Effector memory CD8-positive, alpha-beta T cell (primary cell): ENCODE results near the gene NFYC.

Experiments used
- ATAC-seq: fragments of 150-1000 bp; cut with Tn5 transposase; replicated peaks from 2 replicates; pipeline ENCODE4 v1.10.0; 2021; ENCODE audit warnings: mild to moderate bottlenecking, moderate library complexity
- DNase-seq, 3 experiments: peaks; one replicate each; pipeline ENCODE4 v3.0.0; 2021
- H3K27ac Mint-ChIP-seq, 2 donors: one replicate each; pipeline ENCODE4 v1.8.0; 2022; ENCODE audit warnings: mild to moderate bottlenecking in 2 of 2, mixed read lengths in 2 of 2, moderate library complexity in 2 of 2
- H3K27me3 Mint-ChIP-seq, 2 donors: one replicate each; pipeline ENCODE4 v1.8.0; 2022; ENCODE audit warnings: mixed read lengths in 2 of 2
- H3K36me3 Mint-ChIP-seq: one replicate; pipeline ENCODE4 v1.8.0; 2022; ENCODE audit warnings: mild to moderate bottlenecking, moderate library complexity, mixed read lengths; ENCODE audit not compliant: insufficient read depth
- H3K4me1 Mint-ChIP-seq, 2 donors: one replicate each; pipeline ENCODE4 v1.8.0; 2022; ENCODE audit warnings: low read depth in 2 of 2, mixed read lengths in 2 of 2
- H3K4me3 Mint-ChIP-seq, 2 donors: one replicate each; pipeline ENCODE4 v1.8.0; 2022; ENCODE audit warnings: mild to moderate bottlenecking in 2 of 2, mixed read lengths in 2 of 2, moderate library complexity in 2 of 2
- H3K9me3 Mint-ChIP-seq, 2 donors: one replicate each; pipeline ENCODE4 v1.8.0; 2022; ENCODE audit warnings: mixed read lengths in 2 of 2
- total RNA-seq, 9 experiments: gene quantifications; one replicate each; lab custom pipeline; 2026; lab: John Stamatoyannopoulos, UW

NFYC gene
- total RNA-seq: 30.2 to 50.6 (median 45.2) reads per million in 9 experiments

GRCh38 chr1:40691538-40692428, at the start of gene NFYC:
Gene NFYC, plus strand, starts transcription at chr1:40691704. Its CDS starts 47,140 bp downstream, at chr1:40738844.
- Mint-ChIP-seq H3K27ac (peak within 1 kb of the TSS; percentile 96 to 98), H3K4me3 (peak within 1 kb of the TSS; percentile 97 to 98), H3K36me3 (peaks cover 14% of the 10 kb centered on the region), H3K4me1 (peaks cover 48 to 64% of the 10 kb centered on the region in 2 donors), H3K27me3 (no peaks in the 10 kb centered on the region), H3K9me3 (no peaks in the 10 kb centered on the region)
- ATAC-seq (peak; percentile 79), DNase-seq (peak; percentile 90 to 94 (median 91))

DNA sequence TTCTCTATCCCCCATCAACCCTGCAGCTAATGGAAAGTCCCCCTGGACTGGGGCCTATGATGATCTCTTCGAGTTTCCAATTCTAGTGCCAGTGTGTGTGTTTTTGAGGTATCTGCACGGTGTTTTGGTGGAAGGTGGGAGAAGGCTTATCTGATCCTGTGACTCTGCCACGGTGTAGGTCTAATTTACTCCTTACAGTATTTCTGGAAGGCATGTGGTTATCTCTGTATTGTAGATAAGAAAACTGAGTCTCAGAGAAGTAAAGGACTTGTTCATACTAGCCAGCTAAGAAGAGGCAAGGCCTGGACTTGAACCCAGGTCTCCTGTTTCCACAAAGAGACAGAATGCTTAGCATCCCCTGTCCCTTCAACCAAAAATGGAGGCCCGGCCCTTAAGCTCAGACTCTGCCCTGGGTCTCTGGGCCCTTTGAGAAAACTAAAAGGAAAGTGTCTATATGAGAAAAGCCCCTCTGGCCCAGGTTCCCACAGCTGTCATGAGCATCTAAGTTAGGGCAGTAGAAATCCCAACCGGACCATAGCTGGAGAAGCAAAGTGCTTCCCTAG, 46.3 kb upstream of the NFYC start:
- DNase-seq (no peak), ATAC-seq (no peak)
- H3K36me3 Mint-ChIP-seq: peaks cover 3% of the 10 kb centered on the region
- H3K27me3 Mint-ChIP-seq: peaks cover 0 to 17% of the 10 kb centered on the region in 2 donors
- peaks cover 4 to 11% of the 10 kb centered on the region in 2 donors for H3K4me1 Mint-ChIP-seq
- H3K27ac Mint-ChIP-seq: peak overlapping the region in 1 of 2 donors; percentile 75
- H3K4me3 Mint-ChIP-seq: no peak overlapping the region
- H3K9me3 Mint-ChIP-seq: no peaks in the 10 kb centered on the region

DNA sequence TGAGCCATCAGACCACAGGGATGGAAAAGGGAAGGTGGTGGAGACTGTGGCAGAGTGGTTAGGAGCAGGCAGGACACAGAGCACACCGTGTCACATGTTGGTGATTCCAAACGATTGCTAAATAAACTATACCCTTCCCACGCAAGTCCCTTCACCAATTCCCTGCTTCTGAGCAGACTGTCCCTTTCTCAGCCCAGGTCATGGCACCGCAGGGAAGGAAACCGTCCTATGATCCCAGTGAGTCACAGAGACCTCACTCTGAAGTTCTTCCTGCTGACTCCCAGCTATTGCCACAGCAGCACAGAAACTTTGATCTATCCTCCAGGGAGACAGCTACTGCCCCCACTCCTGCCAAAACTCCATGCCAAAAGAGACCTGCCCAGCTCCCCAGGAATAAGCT, 45.2 kb upstream of the NFYC start:
- peaks cover 0 to 11% of the 10 kb centered on the region in 2 donors for H3K4me1 Mint-ChIP-seq
- DNase-seq (no peak), ATAC-seq (no peak)
- H3K27ac Mint-ChIP-seq: no peak overlapping the region
- peaks cover 3% of the 10 kb centered on the region for H3K36me3 Mint-ChIP-seq
- H3K27me3 Mint-ChIP-seq: peaks cover 0 to 17% of the 10 kb centered on the region in 2 donors
- no peaks in the 10 kb centered on the region for H3K9me3 Mint-ChIP-seq
- H3K4me3 Mint-ChIP-seq: no peak overlapping the region

DNA sequence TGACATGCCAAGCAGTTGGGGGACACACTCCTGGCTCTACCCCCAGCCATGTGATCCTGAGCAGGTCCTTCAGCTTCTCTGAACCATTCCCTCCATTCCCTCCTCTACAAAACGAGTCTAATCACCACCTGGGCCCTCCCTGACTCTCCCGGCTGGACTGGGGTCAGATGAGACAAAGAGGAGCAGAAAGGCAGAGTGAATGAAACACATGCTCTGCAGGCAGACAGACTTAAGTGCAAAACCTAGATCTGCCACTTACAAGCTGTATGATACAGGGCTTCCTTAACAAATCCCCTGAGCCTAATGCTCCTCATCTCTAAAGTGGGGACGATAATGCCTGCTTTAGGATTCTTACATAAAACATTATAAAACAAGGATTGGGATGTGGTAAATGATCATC, 43.3 kb upstream of the NFYC start:
- Mint-ChIP-seq H3K9me3 (no peaks in the 10 kb centered on the region), H3K4me3 (no peak overlapping the region), H3K36me3 (peaks cover 3% of the 10 kb centered on the region), H3K27ac (no peak overlapping the region), H3K4me1 (peaks cover 0 to 11% of the 10 kb centered on the region in 2 donors), H3K27me3 (peaks cover 0 to 17% of the 10 kb centered on the region in 2 donors)
- no peak for DNase-seq
- ATAC-seq: no peak

DNA sequence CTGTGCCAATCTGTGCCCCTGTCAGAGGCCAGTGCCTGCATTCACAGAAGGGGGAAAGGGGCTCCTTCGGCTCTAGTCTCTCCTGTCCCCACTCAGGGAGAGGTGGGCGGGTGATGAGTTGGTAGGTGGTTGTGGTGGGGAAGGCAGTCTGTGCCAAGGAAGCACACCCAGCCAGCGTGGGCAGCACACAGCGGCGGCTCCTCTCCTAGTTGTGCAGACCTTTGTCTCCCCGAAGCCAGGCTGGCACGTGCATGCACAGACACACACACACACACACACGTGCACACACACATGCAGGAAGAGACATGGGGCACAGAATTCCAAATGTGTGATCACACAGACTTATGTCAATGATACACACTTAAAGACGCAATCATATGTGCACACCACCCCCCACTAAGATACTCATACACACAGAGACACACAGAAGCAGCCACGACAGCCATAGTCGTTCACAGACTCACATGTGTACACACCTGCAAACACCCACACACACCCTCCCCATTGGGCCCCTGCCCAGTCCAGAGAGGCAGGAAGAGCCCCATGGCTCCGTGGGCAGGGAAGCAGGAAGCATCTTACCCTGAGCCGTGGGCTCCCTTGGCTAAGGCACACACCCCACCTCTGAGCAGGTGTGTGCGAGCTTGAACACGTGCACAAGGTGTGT, 42.4 kb upstream of the NFYC start:
- H3K4me1 Mint-ChIP-seq: peaks cover 0 to 11% of the 10 kb centered on the region in 2 donors
- ATAC-seq: no peak

GRCh38 chr1:40649592-40649930, 41.9 kb upstream of the NFYC start:
- H3K27ac Mint-ChIP-seq: no peak overlapping the region
- H3K4me3 Mint-ChIP-seq: peak overlapping the region in 1 of 2 donors; percentile 11
- no peak for DNase-seq
- H3K9me3 Mint-ChIP-seq: no peaks in the 10 kb centered on the region
- ATAC-seq: peak; percentile 51
- no peaks in the 10 kb centered on the region for H3K36me3 Mint-ChIP-seq
- peaks cover 0 to 22% of the 10 kb centered on the region in 2 donors for H3K27me3 Mint-ChIP-seq
- H3K4me1 Mint-ChIP-seq: peaks cover 0 to 15% of the 10 kb centered on the region in 2 donors

More for the DNA sequence above, 42.4 kb upstream of the NFYC start:
- H3K27me3 Mint-ChIP-seq: peaks cover 0 to 17% of the 10 kb centered on the region in 2 donors
- H3K4me3 Mint-ChIP-seq: peak overlapping the region in 1 of 2 donors; percentile 11
- DNase-seq: no peak
- H3K36me3 Mint-ChIP-seq: peaks cover under 1% of the 10 kb centered on the region
- no peak overlapping the region for H3K27ac Mint-ChIP-seq
- H3K9me3 Mint-ChIP-seq: no peaks in the 10 kb centered on the region

DNA sequence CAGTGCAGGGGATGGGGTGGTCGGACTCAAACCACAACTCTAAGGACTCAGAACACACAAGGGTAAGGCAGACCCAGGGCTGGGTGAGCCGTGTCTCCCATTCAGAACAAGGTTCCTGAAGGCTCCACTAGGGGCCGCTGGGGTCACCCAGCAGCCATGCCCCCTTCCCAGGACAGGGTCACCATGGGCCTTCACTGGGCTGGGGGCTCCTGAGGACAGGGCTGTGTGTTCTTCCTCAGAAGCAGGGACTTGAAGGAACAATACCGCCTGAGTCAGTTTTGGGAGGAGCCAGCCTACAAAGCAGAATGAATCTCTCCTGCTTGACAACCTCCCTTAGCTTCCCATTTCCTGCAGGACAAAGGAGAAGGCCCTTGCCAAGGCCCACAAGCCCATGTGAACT, 41.4 kb upstream of the NFYC start:
- Mint-ChIP-seq H3K27me3 (peaks cover 0 to 27% of the 10 kb centered on the region in 2 donors), H3K36me3 (no peaks in the 10 kb centered on the region), H3K9me3 (no peaks in the 10 kb centered on the region), H3K27ac (no peak overlapping the region), H3K4me1 (peaks cover 0 to 18% of the 10 kb centered on the region in 2 donors), H3K4me3 (no peak overlapping the region)
- DNase-seq (no peak), ATAC-seq (peak; percentile 40)

DNA sequence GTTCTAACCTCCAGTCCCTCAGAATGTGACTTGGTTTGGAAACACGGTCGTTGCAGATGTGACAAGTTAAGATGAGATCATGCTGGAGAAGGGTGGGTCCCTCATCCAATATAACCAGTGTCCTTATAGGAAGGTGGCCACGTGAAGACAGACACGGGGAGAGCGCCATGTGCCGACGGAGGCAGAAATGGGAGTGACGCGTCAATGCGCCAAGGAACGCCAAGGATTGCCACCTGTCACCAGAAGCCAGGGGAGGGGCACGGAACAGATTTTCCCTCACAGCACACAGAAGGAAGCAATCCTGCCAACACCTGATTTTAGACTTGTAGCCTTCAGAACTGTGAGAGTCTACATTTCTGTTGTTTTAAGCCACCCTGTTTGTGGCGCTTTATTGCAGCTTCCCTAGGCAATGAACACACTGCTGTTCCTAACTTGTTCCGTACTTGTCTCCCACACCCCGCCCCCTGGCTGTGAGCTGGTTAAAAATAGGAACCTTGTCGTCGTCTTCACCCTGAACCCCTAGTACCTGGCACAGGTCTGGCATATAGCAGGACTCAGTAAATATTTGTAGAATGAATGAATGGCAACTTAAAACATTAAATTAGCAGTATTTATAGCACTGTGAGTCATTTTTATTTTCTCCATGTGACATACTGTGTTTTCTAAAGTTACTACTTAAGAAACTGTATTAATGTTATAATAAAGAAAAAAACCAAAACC, 40.2 kb upstream of the NFYC start:
- ATAC-seq (no peak), DNase-seq (no peak)
- Mint-ChIP-seq H3K9me3 (no peaks in the 10 kb centered on the region), H3K36me3 (no peaks in the 10 kb centered on the region), H3K27me3 (peaks cover 0 to 27% of the 10 kb centered on the region in 2 donors), H3K4me1 (peaks cover 0 to 18% of the 10 kb centered on the region in 2 donors), H3K4me3 (no peak overlapping the region), H3K27ac (no peak overlapping the region)

GRCh38 chr1:40652468-40652867, 39.0 kb upstream of the NFYC start:
- Mint-ChIP-seq H3K9me3 (no peaks in the 10 kb centered on the region), H3K36me3 (peaks cover 4% of the 10 kb centered on the region), H3K27ac (no peak overlapping the region), H3K4me1 (peaks cover 0 to 18% of the 10 kb centered on the region in 2 donors), H3K4me3 (no peak overlapping the region), H3K27me3 (peaks cover 0 to 27% of the 10 kb centered on the region in 2 donors)
- ATAC-seq (no peak), DNase-seq (no peak)

GRCh38 chr1:40652979-40653378, 38.5 kb upstream of the NFYC start:
- DNase-seq: no peak
- Mint-ChIP-seq H3K27me3 (peaks cover 0 to 23% of the 10 kb centered on the region in 2 donors), H3K9me3 (no peaks in the 10 kb centered on the region)

DNA sequence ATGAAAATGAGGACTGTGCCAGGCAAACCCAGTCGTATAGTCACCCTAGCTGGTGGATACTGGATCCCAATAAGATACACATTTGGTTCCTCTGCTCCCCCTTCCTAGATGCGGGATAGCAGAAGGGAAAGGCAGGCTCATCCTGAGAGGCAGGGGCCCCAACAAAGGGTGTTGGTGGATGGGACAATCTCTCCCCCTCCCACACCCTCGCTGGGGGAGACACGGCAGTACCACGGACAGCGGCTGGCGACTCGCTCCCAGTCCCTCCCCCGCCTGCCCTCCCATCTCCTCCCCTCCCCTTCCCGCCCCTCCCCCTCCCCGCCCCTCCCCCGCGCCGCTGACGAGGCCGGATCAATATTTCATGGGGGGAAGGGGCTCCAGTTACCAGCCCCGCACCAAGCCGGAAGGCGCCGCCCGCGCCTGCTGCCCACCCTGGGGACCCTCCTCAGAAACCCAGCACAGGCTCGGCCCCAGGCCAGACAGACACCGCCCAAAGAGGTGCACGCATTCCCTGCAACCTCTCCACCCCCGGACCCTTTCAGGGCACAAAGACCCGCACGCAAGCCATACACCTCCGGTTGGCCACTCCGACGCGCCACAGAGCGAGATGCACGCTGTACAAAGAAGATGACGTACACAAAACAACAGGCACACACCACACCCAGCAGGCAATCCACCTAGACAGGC, 37.5 kb upstream of the NFYC start:
- H3K27ac Mint-ChIP-seq: no peak overlapping the region
- peaks cover 0 to 17% of the 10 kb centered on the region in 2 donors for H3K27me3 Mint-ChIP-seq
- ATAC-seq (no peak), DNase-seq (no peak)
- H3K4me1 Mint-ChIP-seq: peaks cover 0 to 14% of the 10 kb centered on the region in 2 donors
- peaks cover 4% of the 10 kb centered on the region for H3K36me3 Mint-ChIP-seq
- no peaks in the 10 kb centered on the region for H3K9me3 Mint-ChIP-seq
- no peak overlapping the region for H3K4me3 Mint-ChIP-seq

More at GRCh38 chr1:40652979-40653378, 38.5 kb upstream of the NFYC start:
- ATAC-seq: no peak
- Mint-ChIP-seq H3K4me1 (peaks cover 0 to 18% of the 10 kb centered on the region in 2 donors), H3K27ac (no peak overlapping the region), H3K4me3 (no peak overlapping the region), H3K36me3 (peaks cover 4% of the 10 kb centered on the region)

- ATAC-seq (no peak), DNase-seq (no peak)
- Mint-ChIP-seq H3K27ac (no peak overlapping the region), H3K9me3 (no peaks in the 10 kb centered on the region), H3K27me3 (peaks cover 0 to 10% of the 10 kb centered on the region in 2 donors), H3K36me3 (peaks cover 6% of the 10 kb centered on the region), H3K4me3 (no peak overlapping the region), H3K4me1 (peaks cover 0 to 7% of the 10 kb centered on the region in 2 donors)
These were observed 34.5 kb upstream of the NFYC start for GRCh38 chr1:40657046-40657445.
